Osteocyte (in vitro differentiated cells): ENCODE data around the gene GSTO1. TPM values are rescaled to one million over a fixed set of nuclear protein-coding genes. Genes with fewer than 3 reads are reported as not detected.
A peak's percentile ranks its signal among the peaks of the same experiment; 100 is the strongest.

ENCODE experiments used
- DNase-seq: peaks from one replicate; pipeline ENCODE4 v3.0.0; 2021; ENCODE audit warnings: mixed read lengths; ENCODE audit not compliant: unreplicated experiment; ENCODE audit errors: extremely low spot score
- H3K27ac Mint-ChIP-seq: one replicate; pipeline ENCODE4 v1.8.0; 2021; ENCODE audit warnings: mild to moderate bottlenecking, mixed read lengths; ENCODE audit not compliant: unreplicated experiment
- H3K27me3 Mint-ChIP-seq: one replicate; pipeline ENCODE4 v1.8.0; 2021; ENCODE audit warnings: mixed read lengths; ENCODE audit not compliant: unreplicated experiment
- H3K36me3 Mint-ChIP-seq: one replicate; pipeline ENCODE4 v1.8.0; 2021; ENCODE audit warnings: mixed read lengths; ENCODE audit not compliant: unreplicated experiment
- H3K4me1 Mint-ChIP-seq: one replicate; pipeline ENCODE4 v1.8.0; 2021; ENCODE audit warnings: mixed read lengths; ENCODE audit not compliant: unreplicated experiment
- H3K4me3 Mint-ChIP-seq: one replicate; pipeline ENCODE4 v1.8.0; 2021; ENCODE audit warnings: mild to moderate bottlenecking, moderate library complexity, mixed read lengths; ENCODE audit not compliant: unreplicated experiment
- H3K9me3 Mint-ChIP-seq: one replicate; pipeline ENCODE4 v1.8.0; 2021; ENCODE audit warnings: mixed read lengths; ENCODE audit not compliant: unreplicated experiment
- total RNA-seq: library from RNA; stranded (reverse); gene quantifications from 2 replicates; pipeline ENCODE4 v1.2.1, GENCODE V29; 2021
- TF ChIP-seq, protein P1 (sequence below): fragments of 200-600 bp; sonication (generic); IDR thresholded peaks from 2 replicates; pipeline ENCODE4 v1.5.0; 2021; ENCODE audit warnings: antibody characterized with exemption, mild to moderate bottlenecking, moderate library complexity

Gene GSTO1
- total RNA-seq, 1 donor from 2014 or later, result 77.4 TPM

DNA sequence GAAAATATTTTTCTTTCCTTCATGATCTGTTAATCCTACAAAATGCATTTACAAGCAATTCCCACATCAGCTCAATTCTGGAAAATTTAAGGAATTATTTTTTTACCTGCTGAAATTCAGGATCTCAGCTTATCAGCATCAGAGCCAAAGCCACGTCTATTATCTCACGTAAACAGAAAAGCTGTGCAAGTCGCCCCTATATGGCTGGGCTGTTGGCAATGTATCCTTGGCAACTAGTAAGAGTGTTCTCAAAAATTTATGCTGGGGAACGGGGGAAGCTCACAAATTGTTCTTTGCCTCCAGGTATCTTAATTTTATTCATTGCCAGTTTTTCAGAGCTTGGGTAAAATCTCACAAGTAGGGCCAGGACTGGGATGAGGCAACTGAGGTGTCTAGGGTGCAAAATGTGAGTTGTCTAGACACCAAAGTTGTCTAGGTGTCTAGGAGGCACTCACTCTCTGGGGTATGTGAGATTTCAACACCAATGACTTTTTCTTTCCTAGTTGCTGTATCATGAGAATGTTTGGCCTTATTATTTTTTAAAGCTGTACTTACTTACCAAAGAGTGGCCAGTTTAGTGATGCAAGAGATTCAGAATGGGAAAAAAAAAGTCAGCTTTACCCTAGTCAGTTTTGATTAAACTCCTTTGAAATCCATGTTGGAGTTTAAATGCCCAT, 19.3 kb downstream of the GSTO1 start:
- H3K4me1 Mint-ChIP-seq, result peaks cover 5% of the 10 kb centered on the region
- H3K9me3 Mint-ChIP-seq, result no peaks in the 10 kb centered on the region
- H3K27ac Mint-ChIP-seq, result no peak overlapping the region
- H3K36me3 Mint-ChIP-seq, result no peaks in the 10 kb centered on the region
- TF ChIP-seq, protein P1, sequence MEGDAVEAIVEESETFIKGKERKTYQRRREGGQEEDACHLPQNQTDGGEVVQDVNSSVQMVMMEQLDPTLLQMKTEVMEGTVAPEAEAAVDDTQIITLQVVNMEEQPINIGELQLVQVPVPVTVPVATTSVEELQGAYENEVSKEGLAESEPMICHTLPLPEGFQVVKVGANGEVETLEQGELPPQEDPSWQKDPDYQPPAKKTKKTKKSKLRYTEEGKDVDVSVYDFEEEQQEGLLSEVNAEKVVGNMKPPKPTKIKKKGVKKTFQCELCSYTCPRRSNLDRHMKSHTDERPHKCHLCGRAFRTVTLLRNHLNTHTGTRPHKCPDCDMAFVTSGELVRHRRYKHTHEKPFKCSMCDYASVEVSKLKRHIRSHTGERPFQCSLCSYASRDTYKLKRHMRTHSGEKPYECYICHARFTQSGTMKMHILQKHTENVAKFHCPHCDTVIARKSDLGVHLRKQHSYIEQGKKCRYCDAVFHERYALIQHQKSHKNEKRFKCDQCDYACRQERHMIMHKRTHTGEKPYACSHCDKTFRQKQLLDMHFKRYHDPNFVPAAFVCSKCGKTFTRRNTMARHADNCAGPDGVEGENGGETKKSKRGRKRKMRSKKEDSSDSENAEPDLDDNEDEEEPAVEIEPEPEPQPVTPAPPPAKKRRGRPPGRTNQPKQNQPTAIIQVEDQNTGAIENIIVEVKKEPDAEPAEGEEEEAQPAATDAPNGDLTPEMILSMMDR, result no peak
- no peak overlapping the region for H3K4me3 Mint-ChIP-seq
- DNase-seq, result no peak
- peaks cover 25% of the 10 kb centered on the region for H3K27me3 Mint-ChIP-seq

DNA sequence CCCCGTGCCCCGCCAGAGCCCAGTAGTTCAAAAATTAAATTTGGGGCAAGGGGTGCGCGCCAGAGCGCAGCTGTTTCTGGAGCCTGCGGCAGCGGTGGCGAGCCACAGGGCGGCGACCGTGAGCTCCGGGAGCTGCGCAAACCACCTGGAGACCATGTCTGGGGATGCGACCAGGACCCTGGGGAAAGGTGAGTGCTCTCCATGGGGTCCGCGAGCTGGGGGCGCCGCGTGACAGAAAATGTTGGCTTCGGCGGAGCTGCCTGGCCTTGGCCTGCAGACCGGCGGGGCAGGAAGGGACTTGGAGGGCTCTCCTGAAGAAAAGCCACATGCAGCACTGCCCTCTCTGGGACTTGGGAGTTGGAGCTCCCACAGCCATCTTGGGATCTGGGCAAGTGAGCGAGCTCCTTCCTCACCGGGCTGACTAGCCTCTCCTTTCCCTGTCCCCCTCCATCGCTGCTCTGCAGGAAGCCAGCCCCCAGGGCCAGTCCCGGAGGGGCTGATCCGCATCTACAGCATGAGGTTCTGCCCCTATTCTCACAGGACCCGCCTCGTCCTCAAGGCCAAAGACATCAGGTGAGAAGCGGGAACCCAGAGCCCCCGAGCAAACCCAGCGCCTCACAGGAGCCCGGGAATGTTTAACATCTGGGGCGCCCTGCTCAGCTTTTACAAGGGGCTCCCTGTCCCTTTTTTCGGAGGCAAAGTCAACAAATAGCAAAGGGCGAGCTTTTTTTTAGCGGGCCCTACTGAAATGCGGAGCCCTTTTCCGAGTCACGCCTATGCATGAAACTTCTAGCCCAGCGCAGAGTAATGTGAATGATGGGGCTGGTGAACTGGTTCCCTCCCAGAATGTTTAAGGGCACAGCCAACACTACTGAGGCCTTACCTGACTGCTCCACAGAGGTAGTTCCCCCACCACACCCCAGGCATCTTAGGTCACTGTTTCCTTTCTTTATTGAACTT, 20.4 kb downstream of the GSTO1 start:
- no peaks in the 10 kb centered on the region for H3K4me1 Mint-ChIP-seq
- H3K27me3 Mint-ChIP-seq, result peaks cover 31% of the 10 kb centered on the region
- no peaks in the 10 kb centered on the region for H3K9me3 Mint-ChIP-seq
- H3K4me3 Mint-ChIP-seq, result no peak overlapping the region
- no peaks in the 10 kb centered on the region for H3K36me3 Mint-ChIP-seq
- H3K27ac Mint-ChIP-seq, result no peak overlapping the region
- DNase-seq, result no peak
- TF ChIP-seq, protein P1, result peak; percentile 67

DNA sequence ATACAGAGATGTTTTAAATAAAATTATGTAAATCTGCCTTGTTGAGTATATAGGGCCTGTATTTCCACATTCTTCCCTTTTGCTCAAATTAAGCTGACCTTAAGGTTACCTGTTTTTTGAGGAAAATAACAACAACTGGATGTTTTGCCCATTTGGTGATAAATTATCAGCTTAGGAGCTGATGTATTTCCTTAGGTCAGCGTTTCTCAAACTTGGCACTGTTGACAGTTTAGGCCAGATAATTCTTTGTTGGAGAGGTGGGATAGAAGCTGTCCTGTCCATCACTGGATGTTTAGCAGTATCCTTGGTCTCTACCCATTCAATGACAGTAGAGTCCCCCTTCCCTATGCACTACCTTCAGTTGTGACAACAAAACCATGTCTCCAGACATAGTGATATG, 21.5 kb downstream of the GSTO1 start:
- no peaks in the 10 kb centered on the region for H3K9me3 Mint-ChIP-seq
- no peak for DNase-seq
- peaks cover 36% of the 10 kb centered on the region for H3K27me3 Mint-ChIP-seq
- no peak overlapping the region for H3K27ac Mint-ChIP-seq
- H3K4me1 Mint-ChIP-seq, result no peaks in the 10 kb centered on the region
- TF ChIP-seq, protein P1, result no peak
- no peak overlapping the region for H3K4me3 Mint-ChIP-seq
- H3K36me3 Mint-ChIP-seq, result no peaks in the 10 kb centered on the region

DNA sequence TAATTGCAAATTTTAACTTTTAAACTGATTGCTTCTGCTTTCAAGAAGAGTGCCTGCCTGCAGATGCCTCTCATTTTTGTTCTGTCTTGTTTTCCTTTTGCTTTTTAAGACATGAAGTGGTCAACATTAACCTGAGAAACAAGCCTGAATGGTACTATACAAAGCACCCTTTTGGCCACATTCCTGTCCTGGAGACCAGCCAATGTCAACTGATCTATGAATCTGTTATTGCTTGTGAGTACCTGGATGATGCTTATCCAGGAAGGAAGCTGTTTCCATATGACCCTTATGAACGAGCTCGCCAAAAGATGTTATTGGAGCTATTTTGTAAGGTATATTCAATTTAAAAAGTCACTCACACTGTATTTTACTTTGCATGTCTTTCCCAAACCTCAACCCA, 23.1 kb downstream of the GSTO1 start:
- H3K36me3 Mint-ChIP-seq, result no peaks in the 10 kb centered on the region
- H3K4me3 Mint-ChIP-seq, result no peak overlapping the region
- H3K27ac Mint-ChIP-seq, result no peak overlapping the region
- DNase-seq, result no peak
- TF ChIP-seq, protein P1, result no peak
- no peaks in the 10 kb centered on the region for H3K9me3 Mint-ChIP-seq
- H3K27me3 Mint-ChIP-seq, result peaks cover 50% of the 10 kb centered on the region
- H3K4me1 Mint-ChIP-seq, result no peaks in the 10 kb centered on the region
